ENCODE data around the gene KRTAP5-3. TPM values are rescaled to one million over a fixed set of nuclear protein-coding genes. Genes with fewer than 3 reads are reported as not detected.

Gene KRTAP5-3
- total and polyA plus RNA-seq, 9 of the 15 experiments (the other 6 are each of a cell fraction or from before 2014, with no cell fraction given), result not detected

- H3K36me3 ChIP-seq (ENCODE audit: control insufficient read depth, insufficient read depth, low read length), result no peaks in the 10 kb centered on the region
- DNase-seq (ENCODE audit: extremely low read depth in 1 of 4, low spot score in 3 of 4) (no peak), ATAC-seq (no peak), FAIRE-seq (no peak)
- intact Hi-C loops (cut with micrococcal nuclease), result no loop called here
- peaks cover 0 to 63% of the 10 kb centered on the region in 2 experiments; a peak in 3 of 5 replicates for H3K4me1 ChIP-seq (replicated peaks in 1 of 2; ENCODE audit: control insufficient read depth in 2 of 2, insufficient read depth in 2 of 2, low read length in 2 of 2)
- in situ Hi-C loops (cut with MboI), result no loop called here
- CTCF ChIA-PET (ENCODE audit: low intra/inter-chr PET ratio), result no interaction called here
- H4K20me1 ChIP-seq (replicated peaks; ENCODE audit: control insufficient read depth, insufficient read depth, low read length), result peaks cover 36% of the 10 kb centered on the region
- no peak for TF ChIP-seq CREB1 (IDR thresholded peaks at IDR 0.05)
- no peak for TF ChIP-seq CREB1 (CRISPR knock-in tag; IDR thresholded peaks at IDR 0.05)
- no peak for TF ChIP-seq MCM2 (IDR thresholded peaks at IDR 0.05; ENCODE audit: low read depth)
- no peak for TF ChIP-seq ZFPM2 (CRISPR knock-in tag; IDR thresholded peaks at IDR 0.05)
- no peak for TF ChIP-seq FOXP1 (CRISPR knock-in tag; IDR thresholded peaks at IDR 0.05)
- no peak for TF ChIP-seq ZNF184 (CRISPR knock-in tag; IDR thresholded peaks at IDR 0.05)
- TF ChIP-seq PBX2 (CRISPR knock-in tag; IDR thresholded peaks at IDR 0.05; ENCODE audit: low read depth), result no peak
- TF ChIP-seq PBX2 (tag; conservative IDR thresholded peaks at IDR 0.05; ENCODE audit: low read depth), result no peak
- no peak for TF ChIP-seq RBM34 (IDR thresholded peaks at IDR 0.05; ENCODE audit: borderline replicate concordance, insufficient read depth, low read length)
- no peak for TF ChIP-seq POU5F1 (IDR thresholded peaks at IDR 0.05; ENCODE audit: borderline replicate concordance, low read depth, low read length, partially characterized antibody)
- no peak for TF ChIP-seq SMARCB1 (IDR thresholded peaks at IDR 0.05; ENCODE audit: insufficient read length, low read depth)
- no peak for TF ChIP-seq PRPF4 (IDR thresholded peaks at IDR 0.05; ENCODE audit: insufficient read depth, low read depth, low read length, poor library complexity, severe bottlenecking)
- TF ChIP-seq HNRNPL (IDR thresholded peaks at IDR 0.05; ENCODE audit: low read depth, low read length), result no peak
- TF ChIP-seq HBP1 (CRISPR knock-in tag; IDR thresholded peaks at IDR 0.05), result no peak
- no peak for TF ChIP-seq MEF2D (tag; conservative IDR thresholded peaks at IDR 0.05; ENCODE audit: low read depth)
- H3K9ac ChIP-seq (ENCODE audit: insufficient read depth in 1 of 2, low read depth in 2 of 2, low read length in 2 of 2), result no peak overlapping the region
- POLR2A ChIA-PET, result interaction anchor here (0.8 kb wide), 1 partner anchor 995 kb away, joined by 3 read pairs; no protein-coding TSS in a partner anchor
- no TSS peak for BruUV-seq (replicated peaks)
- peaks cover under 1% of the 10 kb centered on the region for H3K9me1 ChIP-seq (ENCODE audit: control insufficient read depth, insufficient read depth, low read length)
- H3K9me3 ChIP-seq (replicated peaks; ENCODE audit: control insufficient read depth, insufficient read depth, low read depth, low read length), result no peaks in the 10 kb centered on the region
- no peak overlapping the region for H2AFZ ChIP-seq (ENCODE audit: low read depth, low read length)
- H3K27ac ChIP-seq (ENCODE audit: extremely low read depth, low read depth, low read length), result no peak overlapping the region
- 7% methylated on average over 4 of the region's 5 CpGs for WGBS (ENCODE audit: insufficient coverage, low coverage, missing lambda C conversion rate)
- H3K4me3 ChIP-seq, result no peak overlapping the region
- H3K4me2 ChIP-seq (ENCODE audit: insufficient read depth, low read length), result no peak overlapping the region
- no peaks in the 10 kb centered on the region for H3K79me2 ChIP-seq (ENCODE audit: control insufficient read depth, insufficient read depth, low read length)
- H3K27me3 ChIP-seq (ENCODE audit: control insufficient read depth in 2 of 2, insufficient read depth in 2 of 2, low read length in 2 of 2), result peaks cover 0 to 48% of the 10 kb centered on the region in 2 experiments; a peak in 2 of 5 replicates
Observed at GRCh38 chr11:1561955-1562354, 46.3 kb downstream of the KRTAP5-3 start.

All from K562 (cell line).